Gastrocnemius medialis (tissue), 4 donors: ENCODE data around the gene AANAT. TPM values are rescaled to one million over a fixed set of nuclear protein-coding genes. Genes with fewer than 3 reads are reported as not detected.

Source experiments
- ATAC-seq, 2 donors: fragments of 150-250 bp; one replicate each; pipeline ENCODE4 v1.9.1; 2016
- DNase-seq, 2 donors: peaks; one replicate each; pipeline ENCODE4 v3.0.0-alpha.2; 2019
- H3K27ac ChIP-seq, 4 donors: fragments of 200-600 bp; sonication (generic); 1 replicate in 1 of 4; 2 replicates in 3 of 4; pipeline ENCODE4 v1.5.1; 2016 to 2018; ENCODE audit warnings: mild to moderate bottlenecking in 2 of 4, moderate library complexity in 1 of 4
- H3K27me3 ChIP-seq, 3 donors: fragments of 200-600 bp; sonication (generic) in 2 of 3; 1 replicate in 1 of 3; 2 replicates in 2 of 3; pipeline versions ENCODE4 v1.5.1 to v1.6.0; 2016 to 2019; ENCODE audit warnings: mild to moderate bottlenecking in 1 of 3, moderate library complexity in 1 of 3
- H3K36me3 ChIP-seq, 2 donors: fragments of 200-600 bp; sonication (generic) in 1 of 2; one replicate each; pipeline ENCODE4 v1.5.1; 2017 to 2018
- H3K4me1 ChIP-seq, 2 donors: fragments of 200-600 bp; sonication (generic) in 1 of 2; one replicate each; pipeline ENCODE4 v1.5.1; 2016 to 2017; ENCODE audit warnings: mild to moderate bottlenecking in 2 of 2
- H3K4me3 ChIP-seq, 4 donors: fragments of 200-600 bp; sonication (generic) in 3 of 4; 1 replicate in 1 of 4; 2 replicates in 3 of 4; pipeline ENCODE4 v1.5.1; 2016 to 2019; ENCODE audit warnings: mild to moderate bottlenecking in 2 of 4
- H3K9me3 ChIP-seq, 3 donors: fragments of 200-600 bp; sonication (generic) in 2 of 3; 1 replicate in 1 of 3; 2 replicates in 2 of 3; pipeline ENCODE4 v1.5.1; 2016 to 2019
- POLR2A ChIP-seq, 2 donors: fragments of 450-650 bp; IDR thresholded peaks; one replicate each; pipeline ENCODE4 v1.6.1; 2017; ENCODE audit warnings: antibody characterized with exemption in 2 of 2, mild to moderate bottlenecking in 2 of 2, moderate library complexity in 2 of 2
- in situ Hi-C, 4 donors: fragments of 200-750 bp; cut with MboI; loops; one replicate each; pipeline versions ENCODE4 v1.15.0 to v1.8.0; 2017; ENCODE audit warnings: low sequenced_read_pairs in 4 of 4
- intact Hi-C: fragments of 100-400 bp; cut with DNase I; formaldehyde crosslinking; loops from one replicate; pipeline ENCODE4 v1.15.1; 2023; ENCODE audit warnings: low total_unique reads
- total RNA-seq, 4 donors: library from RNA; depleted of rRNA; stranded (reverse); fragments of >200 nt; gene quantifications; one replicate each; pipeline versions ENCODE4 v1.1.0 to v1.2.3, GENCODE V29; 2016
- TF ChIP-seq, protein P1 (sequence below), 5 experiments: fragments of 450-650 bp in 3 of 5; fragments of 200-600 bp in 2 of 5; sonication (generic) in 2 of 5; IDR thresholded peaks in 4 of 5; conservative IDR thresholded peaks in 1 of 5; 1 replicate in 4 of 5; 2 replicates in 1 of 5; pipeline ENCODE4 v1.5.1; 2016 to 2019; ENCODE audit warnings: antibody characterized with exemption in 5 of 5, mild to moderate bottlenecking in 3 of 5, moderate library complexity in 3 of 5

AANAT gene
- total RNA-seq, 4 donors from 2014 or later: not detected

GRCh38 chr17:76462556-76463290, 4.7 kb upstream of the AANAT start:
- intact Hi-C loops (no loop called here), in situ Hi-C loops (no loop called here)
- Histone ChIP-seq H3K27ac (no peak overlapping the region), H3K4me3 (no peak overlapping the region), H3K27me3 (no peaks in the 10 kb centered on the region), H3K9me3 (no peaks in the 10 kb centered on the region), H3K4me1 (peaks cover 0 to 3% of the 10 kb centered on the region in 2 donors), H3K36me3 (no peaks in the 10 kb centered on the region)
- TF ChIP-seq, protein P1, sequence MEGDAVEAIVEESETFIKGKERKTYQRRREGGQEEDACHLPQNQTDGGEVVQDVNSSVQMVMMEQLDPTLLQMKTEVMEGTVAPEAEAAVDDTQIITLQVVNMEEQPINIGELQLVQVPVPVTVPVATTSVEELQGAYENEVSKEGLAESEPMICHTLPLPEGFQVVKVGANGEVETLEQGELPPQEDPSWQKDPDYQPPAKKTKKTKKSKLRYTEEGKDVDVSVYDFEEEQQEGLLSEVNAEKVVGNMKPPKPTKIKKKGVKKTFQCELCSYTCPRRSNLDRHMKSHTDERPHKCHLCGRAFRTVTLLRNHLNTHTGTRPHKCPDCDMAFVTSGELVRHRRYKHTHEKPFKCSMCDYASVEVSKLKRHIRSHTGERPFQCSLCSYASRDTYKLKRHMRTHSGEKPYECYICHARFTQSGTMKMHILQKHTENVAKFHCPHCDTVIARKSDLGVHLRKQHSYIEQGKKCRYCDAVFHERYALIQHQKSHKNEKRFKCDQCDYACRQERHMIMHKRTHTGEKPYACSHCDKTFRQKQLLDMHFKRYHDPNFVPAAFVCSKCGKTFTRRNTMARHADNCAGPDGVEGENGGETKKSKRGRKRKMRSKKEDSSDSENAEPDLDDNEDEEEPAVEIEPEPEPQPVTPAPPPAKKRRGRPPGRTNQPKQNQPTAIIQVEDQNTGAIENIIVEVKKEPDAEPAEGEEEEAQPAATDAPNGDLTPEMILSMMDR (IDR thresholded peaks at IDR 0.05 in 4 of 5, conservative IDR thresholded peaks at IDR 0.05 in 1 of 5): no peak
- no peak for TF ChIP-seq POLR2A (IDR thresholded peaks at IDR 0.05)
- no peak for DNase-seq
- no peak for ATAC-seq

DNA sequence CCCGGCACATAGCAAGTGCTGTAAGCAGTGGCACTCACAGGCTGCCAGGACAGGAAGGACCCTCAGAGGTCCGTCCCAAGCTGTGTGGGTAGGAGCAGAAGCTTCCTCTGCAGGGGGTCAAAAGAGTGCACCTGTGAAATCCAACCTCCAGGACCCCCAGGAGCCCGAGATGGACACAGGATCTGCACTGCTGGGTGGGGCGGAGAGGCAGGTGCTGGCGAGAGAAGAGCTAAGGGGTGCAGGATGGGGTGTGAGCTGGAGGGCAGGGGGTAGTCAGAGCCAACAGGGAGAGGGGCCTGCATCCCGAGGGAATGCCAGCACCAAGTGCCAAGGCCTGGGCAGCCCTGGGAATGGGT, 650 bp upstream of the AANAT start:
- DNase-seq (no peak), ATAC-seq (no peak)
- intact Hi-C loops (loop anchor here (1.0 kb wide), 1 partner anchor 40 kb away; no protein-coding TSS in a partner anchor), in situ Hi-C loops (loop anchor here (5.0 kb wide), 1 partner anchor 41 kb away; no protein-coding TSS in a partner anchor)
- Histone ChIP-seq H3K4me1 (peaks cover 0 to 3% of the 10 kb centered on the region in 2 donors), H3K27me3 (no peaks in the 10 kb centered on the region), H3K36me3 (peaks cover 0 to 11% of the 10 kb centered on the region in 2 donors), H3K4me3 (no peak overlapping the region), H3K9me3 (no peaks in the 10 kb centered on the region), H3K27ac (no peak overlapping the region)
- no peak for TF ChIP-seq POLR2A (IDR thresholded peaks at IDR 0.05)
- TF ChIP-seq, protein P1 (IDR thresholded peaks at IDR 0.05 in 4 of 5, conservative IDR thresholded peaks at IDR 0.05 in 1 of 5): no peak

- no peak for DNase-seq
- TF ChIP-seq POLR2A (IDR thresholded peaks at IDR 0.05): no peak
- TF ChIP-seq, protein P1 (IDR thresholded peaks at IDR 0.05 in 4 of 5, conservative IDR thresholded peaks at IDR 0.05 in 1 of 5): no peak
- H3K27ac ChIP-seq: no peak overlapping the region
- H3K36me3 ChIP-seq: peaks cover 0 to 23% of the 10 kb centered on the region in 2 donors
- no peak overlapping the region for H3K4me3 ChIP-seq
- in situ Hi-C loops (loop anchor here (5.0 kb wide), 1 partner anchor 39 kb away; no protein-coding TSS in a partner anchor), intact Hi-C loops (no loop called here)
- H3K9me3 ChIP-seq: no peaks in the 10 kb centered on the region
- peaks cover 0 to 3% of the 10 kb centered on the region in 2 donors for H3K4me1 ChIP-seq
- no peaks in the 10 kb centered on the region for H3K27me3 ChIP-seq
- ATAC-seq: no peak
These were observed 618 bp downstream of the AANAT start for GRCh38 chr17:76467809-76468633.

- H3K4me3 ChIP-seq: no peak overlapping the region
- no peak for TF ChIP-seq POLR2A (IDR thresholded peaks at IDR 0.05)
- TF ChIP-seq, protein P1 (IDR thresholded peaks at IDR 0.05 in 4 of 5, conservative IDR thresholded peaks at IDR 0.05 in 1 of 5): no peak
- intact Hi-C loops: no loop called here
These were observed 1.2 kb downstream of the AANAT start for GRCh38 chr17:76468634-76469010.

More at GRCh38 chr17:76468634-76469010, 1.2 kb downstream of the AANAT start:
- no peak for DNase-seq
- Histone ChIP-seq H3K4me1 (peaks cover 0 to 3% of the 10 kb centered on the region in 2 donors), H3K27me3 (no peaks in the 10 kb centered on the region), H3K36me3 (peaks cover 0 to 29% of the 10 kb centered on the region in 2 donors), H3K9me3 (no peaks in the 10 kb centered on the region), H3K27ac (no peak overlapping the region)
- no peak for ATAC-seq
- in situ Hi-C loops: loop anchor here (5.0 kb wide), 1 partner anchor 39 kb away; no protein-coding TSS in a partner anchor
